GM12874 (cell line): Measurements from ENCODE around the gene GAS2L1.

ENCODE experiments used
- CTCF ChIP-seq: IDR thresholded peaks from 2 replicates; pipeline ENCODE4 v1.5.1; 2011; ENCODE audit warnings: low read depth, mild to moderate bottlenecking, control low read depth, low read length, moderate library complexity; ENCODE audit not compliant: insufficient read depth

The GAS2L1 gene

GRCh38 chr22:29306175-29306834 lies at the start of gene GAS2L1:
TSS of gene GAS2L1 (plus strand) at chr22:29306650. CDS start at chr22:29308106, 1,456 bp downstream.
- no peak for TF ChIP-seq CTCF

- no peak for TF ChIP-seq CTCF
Measured at GRCh38 chr22:29257751-29258181, 48.7 kb upstream of the GAS2L1 start.

GRCh38 chr22:29258407-29259252 lies 47.8 kb upstream of the GAS2L1 start:
- TF ChIP-seq CTCF = no peak

- TF ChIP-seq CTCF = 0 out of 2 replicates have a peak, but pooled peaks have one; percentile 5
Measured at GRCh38 chr22:29259253-29259899, 47.1 kb upstream of the GAS2L1 start.

- TF ChIP-seq CTCF = no peak
Measured at GRCh38 chr22:29260031-29260560, 46.4 kb upstream of the GAS2L1 start.

- TF ChIP-seq CTCF = no peak
Measured at GRCh38 chr22:29260601-29261315, 45.7 kb upstream of the GAS2L1 start.
